Gastroesophageal sphincter (tissue), 3 donors: Measurements from ENCODE around the gene PAM16.

ENCODE experiments used
- POLR2A ChIP-seq, 2 donors: fragments of 450-650 bp; IDR thresholded peaks; one replicate each; pipeline ENCODE4 v1.6.1; 2017; ENCODE audit warnings: antibody characterized with exemption in 2 of 2, mild to moderate bottlenecking in 2 of 2, moderate library complexity in 1 of 2
- POLR2AphosphoS5 ChIP-seq: sonication (generic); formaldehyde crosslinking; IDR thresholded peaks from one replicate; pipeline ENCODE4 v1.6.1; 2017; ENCODE audit warnings: antibody characterized with exemption
- TF ChIP-seq, protein P1 (sequence below), 4 experiments: fragments of 200-600 bp in 2 of 4; fragments of 450-650 bp in 2 of 4; sonication (generic) in 1 of 4; IDR thresholded peaks; one replicate each; pipeline ENCODE4 v1.5.1; 2017 to 2019; ENCODE audit warnings: antibody characterized with exemption in 4 of 4, mild to moderate bottlenecking in 2 of 4, moderate library complexity in 2 of 4

DNA sequence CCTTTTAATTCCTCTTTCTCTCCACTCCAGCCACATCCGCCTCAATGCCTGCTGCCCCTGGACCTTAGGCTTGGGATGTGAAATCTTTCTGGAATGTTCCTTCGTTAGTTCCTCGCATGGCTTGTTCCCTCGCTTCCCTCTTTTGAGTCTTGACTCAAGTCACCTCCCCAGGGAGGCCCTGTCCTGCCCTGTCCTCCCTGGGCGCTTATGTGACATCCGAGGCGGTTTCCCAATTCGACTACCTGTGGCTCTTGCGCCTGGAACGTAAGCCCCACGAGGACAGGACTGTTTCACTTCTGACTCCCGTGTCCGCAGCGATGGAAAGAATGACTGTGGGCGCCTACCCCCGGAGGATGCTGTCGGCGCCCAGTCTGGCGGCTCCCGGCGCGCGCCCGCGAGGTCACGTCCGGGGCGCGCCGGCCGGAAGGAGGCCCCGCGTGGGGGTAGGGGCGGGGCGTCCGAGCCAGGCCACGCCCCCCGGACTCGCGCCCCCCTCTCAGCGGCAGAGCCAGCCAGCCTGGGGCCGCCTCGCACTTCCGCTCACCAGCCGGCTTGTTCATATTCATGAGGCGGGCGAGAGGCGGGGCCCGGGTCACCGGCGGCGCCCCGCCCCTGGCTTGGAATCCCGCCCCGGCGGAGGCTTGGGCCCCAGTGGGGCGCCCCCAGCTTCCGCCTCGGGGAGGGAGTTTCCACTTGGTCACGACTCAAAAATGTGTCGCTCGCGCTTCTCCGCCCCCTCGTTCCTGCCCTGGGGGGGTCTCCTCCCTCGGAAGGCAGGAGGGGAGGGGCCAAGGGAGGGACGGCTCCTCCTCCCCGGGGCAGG is 43.7 kb downstream of the PAM16 start:
- TF ChIP-seq POLR2A (IDR thresholded peaks at IDR 0.05) (peak; percentile 37), POLR2AphosphoS5 (peak; percentile 93)
- TF ChIP-seq, protein P1, sequence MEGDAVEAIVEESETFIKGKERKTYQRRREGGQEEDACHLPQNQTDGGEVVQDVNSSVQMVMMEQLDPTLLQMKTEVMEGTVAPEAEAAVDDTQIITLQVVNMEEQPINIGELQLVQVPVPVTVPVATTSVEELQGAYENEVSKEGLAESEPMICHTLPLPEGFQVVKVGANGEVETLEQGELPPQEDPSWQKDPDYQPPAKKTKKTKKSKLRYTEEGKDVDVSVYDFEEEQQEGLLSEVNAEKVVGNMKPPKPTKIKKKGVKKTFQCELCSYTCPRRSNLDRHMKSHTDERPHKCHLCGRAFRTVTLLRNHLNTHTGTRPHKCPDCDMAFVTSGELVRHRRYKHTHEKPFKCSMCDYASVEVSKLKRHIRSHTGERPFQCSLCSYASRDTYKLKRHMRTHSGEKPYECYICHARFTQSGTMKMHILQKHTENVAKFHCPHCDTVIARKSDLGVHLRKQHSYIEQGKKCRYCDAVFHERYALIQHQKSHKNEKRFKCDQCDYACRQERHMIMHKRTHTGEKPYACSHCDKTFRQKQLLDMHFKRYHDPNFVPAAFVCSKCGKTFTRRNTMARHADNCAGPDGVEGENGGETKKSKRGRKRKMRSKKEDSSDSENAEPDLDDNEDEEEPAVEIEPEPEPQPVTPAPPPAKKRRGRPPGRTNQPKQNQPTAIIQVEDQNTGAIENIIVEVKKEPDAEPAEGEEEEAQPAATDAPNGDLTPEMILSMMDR (IDR thresholded peaks at IDR 0.05), result no peak
